ENCODE measurements around the gene CDS1.

Gene CDS1

GRCh38 chr4:84691170-84691691 lies 108.3 kb downstream of the CDS1 start:
- H3K36me3 ChIP-seq (ENCODE audit: control insufficient read depth, insufficient read depth, low read length) = peaks cover 9% of the 10 kb centered on the region

GRCh38 chr4:84691800-84692199 lies 108.9 kb downstream of the CDS1 start:
- Histone ChIP-seq H3K4me1 (ENCODE audit: control insufficient read depth, insufficient read depth, low read length) (no peaks in the 10 kb centered on the region), H3K27me3 (ENCODE audit: control insufficient read depth, insufficient read depth, low read length) (no peaks in the 10 kb centered on the region), H3K4me3 (ENCODE audit: low read depth, low read length) (no peak overlapping the region), H3K9me3 (ENCODE audit: control insufficient read depth, insufficient read depth, low read length) (no peaks in the 10 kb centered on the region), H3K36me3 (ENCODE audit: control insufficient read depth, insufficient read depth, low read length) (peaks cover 9% of the 10 kb centered on the region), H3K9ac (ENCODE audit: low read depth, low read length) (no peak overlapping the region)

More at GRCh38 chr4:84691170-84691691, 108.3 kb downstream of the CDS1 start:
- Histone ChIP-seq H3K27me3 (ENCODE audit: control insufficient read depth, insufficient read depth, low read length) (no peaks in the 10 kb centered on the region), H3K4me3 (ENCODE audit: low read depth, low read length) (no peak overlapping the region), H3K4me1 (ENCODE audit: control insufficient read depth, insufficient read depth, low read length) (no peaks in the 10 kb centered on the region), H3K9me3 (ENCODE audit: control insufficient read depth, insufficient read depth, low read length) (no peaks in the 10 kb centered on the region), H3K9ac (ENCODE audit: low read depth, low read length) (no peak overlapping the region)

DNA sequence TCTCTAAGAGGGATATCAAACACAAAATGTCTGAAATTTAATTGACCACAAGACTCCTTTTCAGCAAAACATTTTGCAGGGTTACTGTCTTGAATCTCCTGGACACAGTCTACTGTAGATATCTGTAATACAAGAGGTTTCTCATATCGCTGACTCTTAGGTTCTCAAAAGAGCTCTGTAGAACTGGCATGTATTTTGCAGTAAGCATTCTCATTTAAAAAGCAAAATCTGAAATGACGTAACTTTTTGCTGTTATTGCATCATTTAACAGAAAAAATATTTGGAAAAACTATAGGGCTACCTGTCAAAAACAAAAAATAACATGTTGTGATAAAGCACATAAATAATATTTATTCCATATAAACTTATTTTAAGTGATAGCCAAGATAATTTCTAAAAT lies 114.2 kb downstream of the CDS1 start:
- Histone ChIP-seq H3K9me3 (ENCODE audit: control insufficient read depth, insufficient read depth, low read length) (no peaks in the 10 kb centered on the region), H3K9ac (ENCODE audit: low read depth, low read length) (no peak overlapping the region), H3K4me1 (ENCODE audit: control insufficient read depth, insufficient read depth, low read length) (no peaks in the 10 kb centered on the region), H3K36me3 (ENCODE audit: control insufficient read depth, insufficient read depth, low read length) (peaks cover 15% of the 10 kb centered on the region), H3K27me3 (ENCODE audit: control insufficient read depth, insufficient read depth, low read length) (no peaks in the 10 kb centered on the region), H3K4me3 (ENCODE audit: low read depth, low read length) (no peak overlapping the region)

- Histone ChIP-seq H3K4me3 (ENCODE audit: low read depth, low read length) (no peak overlapping the region), H3K4me1 (ENCODE audit: control insufficient read depth, insufficient read depth, low read length) (no peaks in the 10 kb centered on the region), H3K27me3 (ENCODE audit: control insufficient read depth, insufficient read depth, low read length) (no peaks in the 10 kb centered on the region), H3K9ac (ENCODE audit: low read depth, low read length) (no peak overlapping the region), H3K36me3 (ENCODE audit: control insufficient read depth, insufficient read depth, low read length) (peaks cover 15% of the 10 kb centered on the region), H3K9me3 (ENCODE audit: control insufficient read depth, insufficient read depth, low read length) (no peaks in the 10 kb centered on the region)
Measured at GRCh38 chr4:84697615-84698201, 114.8 kb downstream of the CDS1 start.

- Histone ChIP-seq H3K9me3 (ENCODE audit: control insufficient read depth, insufficient read depth, low read length) (no peaks in the 10 kb centered on the region), H3K4me1 (ENCODE audit: control insufficient read depth, insufficient read depth, low read length) (no peaks in the 10 kb centered on the region), H3K36me3 (ENCODE audit: control insufficient read depth, insufficient read depth, low read length) (peaks cover 15% of the 10 kb centered on the region), H3K27me3 (ENCODE audit: control insufficient read depth, insufficient read depth, low read length) (no peaks in the 10 kb centered on the region), H3K9ac (ENCODE audit: low read depth, low read length) (no peak overlapping the region), H3K4me3 (ENCODE audit: low read depth, low read length) (no peak overlapping the region)
Measured at GRCh38 chr4:84699001-84699671, 116.2 kb downstream of the CDS1 start.
